ENCODE measurements around the gene IGSF22.

DNA sequence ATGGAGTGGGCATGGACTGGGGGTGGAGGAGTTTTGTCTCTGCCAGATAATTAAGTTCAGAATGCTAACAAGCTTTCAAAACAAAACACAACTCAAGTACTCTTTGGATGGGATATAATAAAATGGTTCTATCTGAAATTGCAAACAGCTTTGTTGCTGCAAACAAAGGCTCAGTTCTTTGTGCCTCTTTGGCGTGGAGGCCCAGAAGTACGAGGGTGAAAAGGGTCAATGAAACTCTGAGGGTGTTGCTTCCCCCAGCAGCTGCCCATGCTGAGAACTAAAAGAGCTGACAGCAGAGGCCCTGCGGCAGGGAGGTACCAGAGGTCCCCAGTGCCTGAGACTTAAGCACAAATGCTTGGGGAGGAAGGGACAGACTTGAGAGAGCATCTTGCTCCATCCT lies 26.5 kb upstream of the IGSF22 start:
- TF ChIP-seq CTCF (IDR thresholded peaks at IDR 0.05): no peak
- TF ChIP-seq POLR2AphosphoS5 (IDR thresholded peaks at IDR 0.05): no peak
- TF ChIP-seq POLR2A (IDR thresholded peaks at IDR 0.05): no peak
- no peak for TF ChIP-seq EP300 (IDR thresholded peaks at IDR 0.05)

Measured in upper lobe of left lung (tissue), 4 donors.